ENCODE data around the gene MIPEP.

MIPEP gene

GRCh38 chr13:23696610-23697009 lies 192.6 kb downstream of the MIPEP start:
- in situ Hi-C loops (cut with HindIII; ENCODE audit: low sequenced_read_pairs): no loop called here
- H3K4me3 ChIP-seq (ENCODE audit: low read depth, low read length): no peak overlapping the region
- TF ChIP-seq CTCF (IDR thresholded peaks at IDR 0.05; ENCODE audit: low read depth, low read length, missing control alignments): no peak

GRCh38 chr13:23695711-23696464 lies 193.3 kb downstream of the MIPEP start:
- no peak overlapping the region for H3K4me3 ChIP-seq (ENCODE audit: low read depth, low read length)
- DNase-seq (ENCODE audit: low read depth): no peak
- in situ Hi-C loops (cut with HindIII; ENCODE audit: low sequenced_read_pairs): no loop called here
- TF ChIP-seq CTCF (IDR thresholded peaks at IDR 0.05; ENCODE audit: low read depth, low read length, missing control alignments): no peak

More at GRCh38 chr13:23696610-23697009, 192.6 kb downstream of the MIPEP start:
- no peak for DNase-seq (ENCODE audit: low read depth)

GRCh38 chr13:23695196-23695595 lies 194.0 kb downstream of the MIPEP start:
- no peak for TF ChIP-seq CTCF (IDR thresholded peaks at IDR 0.05; ENCODE audit: low read depth, low read length, missing control alignments)
- no peak overlapping the region for H3K4me3 ChIP-seq (ENCODE audit: low read depth, low read length)
- DNase-seq (ENCODE audit: low read depth): no peak
- in situ Hi-C loops (cut with HindIII; ENCODE audit: low sequenced_read_pairs): no loop called here

- no peak for DNase-seq (ENCODE audit: low read depth)
Observed at GRCh38 chr13:23692816-23693215, 196.4 kb downstream of the MIPEP start.

GRCh38 chr13:23690668-23691067 lies 198.5 kb downstream of the MIPEP start:
- H3K4me3 ChIP-seq (ENCODE audit: low read depth, low read length): no peak overlapping the region
- in situ Hi-C loops (cut with HindIII; ENCODE audit: low sequenced_read_pairs): no loop called here
- DNase-seq (ENCODE audit: low read depth): no peak
- TF ChIP-seq CTCF (IDR thresholded peaks at IDR 0.05; ENCODE audit: low read depth, low read length, missing control alignments): no peak

More at GRCh38 chr13:23692816-23693215, 196.4 kb downstream of the MIPEP start:
- H3K4me3 ChIP-seq (ENCODE audit: low read depth, low read length): no peak overlapping the region
- no peak for TF ChIP-seq CTCF (IDR thresholded peaks at IDR 0.05; ENCODE audit: low read depth, low read length, missing control alignments)
- in situ Hi-C loops (cut with HindIII; ENCODE audit: low sequenced_read_pairs): no loop called here

GRCh38 chr13:23688336-23688735 lies 200.9 kb downstream of the MIPEP start:
- in situ Hi-C loops (cut with HindIII; ENCODE audit: low sequenced_read_pairs): no loop called here
- H3K4me3 ChIP-seq (ENCODE audit: low read depth, low read length): no peak overlapping the region
- TF ChIP-seq CTCF (IDR thresholded peaks at IDR 0.05; ENCODE audit: low read depth, low read length, missing control alignments): no peak
- DNase-seq (ENCODE audit: low read depth): no peak
